Measurements from ENCODE around the gene PTCHD1. TPM values are rescaled to one million over a fixed set of nuclear protein-coding genes. Genes with fewer than 3 reads are reported as not detected.

Gene PTCHD1
- total and polyA plus RNA-seq, 4 donors = under 0.01 to 0.02 (median under 0.01) TPM; not detected in 1

DNA sequence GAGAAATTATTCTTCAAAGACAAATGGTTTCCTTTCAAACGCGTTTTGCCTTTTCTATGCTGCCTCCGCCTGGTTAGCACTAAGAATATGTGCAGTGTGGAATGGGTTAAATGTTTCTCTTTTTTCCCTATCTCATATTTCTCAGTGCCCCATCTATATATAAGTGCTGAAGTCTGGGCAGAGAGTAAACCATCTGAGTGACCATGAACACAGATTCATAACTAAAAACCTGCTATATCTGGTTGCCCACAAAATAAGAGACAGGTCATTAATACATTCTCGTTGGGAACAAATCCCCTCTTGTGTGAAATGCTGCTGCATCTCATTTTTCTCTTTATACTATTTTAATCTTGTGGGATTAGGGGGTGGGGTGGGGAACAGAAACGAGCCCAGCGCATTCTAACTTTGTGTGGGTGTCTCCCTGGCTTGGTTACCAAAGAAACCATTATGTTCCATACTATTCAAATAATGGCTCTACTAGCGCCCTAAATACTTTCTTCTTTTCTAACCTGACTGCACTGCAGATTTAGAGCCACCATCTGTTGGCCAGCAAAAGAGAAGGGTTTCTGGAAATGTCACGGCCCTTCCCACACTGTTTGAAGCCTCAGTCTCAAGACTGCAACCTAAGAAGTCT, 42.2 kb upstream of the PTCHD1 start:
- H3K9me3 ChIP-seq (ENCODE audit: control insufficient read depth in 4 of 4, low read length in 3 of 4) = no peaks in the 10 kb centered on the region
- WGBS = 79% methylated on average over 8 of the region's 8 CpGs
- no peak for DNase-seq (ENCODE audit: low spot score)
- no peaks in the 10 kb centered on the region for H3K36me3 ChIP-seq (ENCODE audit: control insufficient read depth in 4 of 4, insufficient read depth in 3 of 4, low read depth in 1 of 4, low read length in 3 of 4)
- H3K9ac ChIP-seq (ENCODE audit: low read depth in 1 of 2, low read length in 2 of 2) = no peak overlapping the region
- peaks cover 0 to 1% (median 0%) of the 10 kb centered on the region in 4 donors for H3K4me1 ChIP-seq (ENCODE audit: control insufficient read depth in 4 of 4, insufficient read depth in 4 of 4, low read length in 3 of 4)
- no peak overlapping the region for H3K27ac ChIP-seq (ENCODE audit: low read depth in 1 of 2, low read length in 2 of 2)
- H3K27me3 ChIP-seq (ENCODE audit: control insufficient read depth in 4 of 4, insufficient read depth in 4 of 4, low read length in 3 of 4) = no peaks in the 10 kb centered on the region
- H3K4me3 ChIP-seq (ENCODE audit: low read depth in 1 of 3, low read length in 3 of 3) = no peak overlapping the region
- TF ChIP-seq HNF4A (conservative IDR thresholded peaks at IDR 0.05) (no peak), HNF4G (IDR thresholded peaks at IDR 0.05) (no peak), NR2F2 (IDR thresholded peaks at IDR 0.05) (no peak), YY1 (IDR thresholded peaks at IDR 0.05) (no peak), GABPA (IDR thresholded peaks at IDR 0.05 in 1 of 2, conservative IDR thresholded peaks at IDR 0.05 in 1 of 2) (no peak), RAD21 (IDR thresholded peaks at IDR 0.05) (no peak)
- TF ChIP-seq, protein P1, sequence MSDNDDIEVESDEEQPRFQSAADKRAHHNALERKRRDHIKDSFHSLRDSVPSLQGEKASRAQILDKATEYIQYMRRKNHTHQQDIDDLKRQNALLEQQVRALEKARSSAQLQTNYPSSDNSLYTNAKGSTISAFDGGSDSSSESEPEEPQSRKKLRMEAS (IDR thresholded peaks at IDR 0.05) = no peak
- TF ChIP-seq, protein P2, sequence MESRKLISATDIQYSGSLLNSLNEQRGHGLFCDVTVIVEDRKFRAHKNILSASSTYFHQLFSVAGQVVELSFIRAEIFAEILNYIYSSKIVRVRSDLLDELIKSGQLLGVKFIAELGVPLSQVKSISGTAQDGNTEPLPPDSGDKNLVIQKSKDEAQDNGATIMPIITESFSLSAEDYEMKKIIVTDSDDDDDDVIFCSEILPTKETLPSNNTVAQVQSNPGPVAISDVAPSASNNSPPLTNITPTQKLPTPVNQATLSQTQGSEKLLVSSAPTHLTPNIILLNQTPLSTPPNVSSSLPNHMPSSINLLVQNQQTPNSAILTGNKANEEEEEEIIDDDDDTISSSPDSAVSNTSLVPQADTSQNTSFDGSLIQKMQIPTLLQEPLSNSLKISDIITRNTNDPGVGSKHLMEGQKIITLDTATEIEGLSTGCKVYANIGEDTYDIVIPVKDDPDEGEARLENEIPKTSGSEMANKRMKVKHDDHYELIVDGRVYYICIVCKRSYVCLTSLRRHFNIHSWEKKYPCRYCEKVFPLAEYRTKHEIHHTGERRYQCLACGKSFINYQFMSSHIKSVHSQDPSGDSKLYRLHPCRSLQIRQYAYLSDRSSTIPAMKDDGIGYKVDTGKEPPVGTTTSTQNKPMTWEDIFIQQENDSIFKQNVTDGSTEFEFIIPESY (IDR thresholded peaks at IDR 0.05) = no peak
- TF ChIP-seq, protein P3, sequence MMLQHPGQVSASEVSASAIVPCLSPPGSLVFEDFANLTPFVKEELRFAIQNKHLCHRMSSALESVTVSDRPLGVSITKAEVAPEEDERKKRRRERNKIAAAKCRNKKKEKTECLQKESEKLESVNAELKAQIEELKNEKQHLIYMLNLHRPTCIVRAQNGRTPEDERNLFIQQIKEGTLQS (IDR thresholded peaks at IDR 0.05) = no peak

DNA sequence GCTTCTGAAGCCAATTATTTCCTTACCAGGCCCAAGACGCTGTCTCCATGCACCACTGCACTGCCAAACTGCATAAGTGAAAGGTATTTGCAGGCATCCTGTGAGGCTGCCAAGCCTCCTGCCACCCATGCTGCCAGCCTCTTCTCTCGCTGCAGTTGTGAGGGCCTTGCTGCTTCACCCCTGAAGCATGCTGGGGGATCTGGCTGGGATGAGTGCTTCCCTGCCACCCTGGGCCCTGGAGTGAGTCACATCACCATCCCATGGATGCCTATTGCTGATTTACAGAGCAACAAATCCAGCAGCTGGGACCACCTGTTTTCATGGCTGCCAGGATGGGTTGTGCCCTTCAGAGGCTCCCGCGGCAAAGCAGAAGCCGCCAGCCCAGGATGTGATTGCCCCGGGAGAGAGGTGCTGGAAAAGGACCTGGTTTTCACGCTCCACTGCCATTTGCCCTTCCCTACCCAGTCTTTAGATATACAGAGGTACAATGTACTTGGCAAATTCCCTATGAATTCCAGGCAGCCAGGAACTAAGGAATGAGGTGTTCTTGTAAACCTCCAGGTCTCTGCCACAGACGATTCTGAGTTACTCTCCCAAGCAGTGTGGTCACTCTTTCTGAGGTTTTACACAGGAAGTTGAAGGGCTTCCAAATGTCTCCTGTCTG, 41.5 kb upstream of the PTCHD1 start:
- no peak for DNase-seq (ENCODE audit: low spot score)
- no peak overlapping the region for H3K27ac ChIP-seq (ENCODE audit: low read depth in 1 of 2, low read length in 2 of 2)
- H3K27me3 ChIP-seq (ENCODE audit: control insufficient read depth in 4 of 4, insufficient read depth in 4 of 4, low read length in 3 of 4) = no peaks in the 10 kb centered on the region
- no peak for TF ChIP-seq RXRA (IDR thresholded peaks at IDR 0.05)
- TF ChIP-seq, protein P2 (IDR thresholded peaks at IDR 0.05) = no peak
- no peak for TF ChIP-seq TAF1 (conservative IDR thresholded peaks at IDR 0.05)
- TF ChIP-seq, protein P3 (IDR thresholded peaks at IDR 0.05) = no peak
- TF ChIP-seq SP1 (IDR thresholded peaks at IDR 0.05) = no peak
- no peak for TF ChIP-seq EGR1 (IDR thresholded peaks at IDR 0.05; ENCODE audit: low read depth in 2 of 2)
- TF ChIP-seq, protein P4, sequence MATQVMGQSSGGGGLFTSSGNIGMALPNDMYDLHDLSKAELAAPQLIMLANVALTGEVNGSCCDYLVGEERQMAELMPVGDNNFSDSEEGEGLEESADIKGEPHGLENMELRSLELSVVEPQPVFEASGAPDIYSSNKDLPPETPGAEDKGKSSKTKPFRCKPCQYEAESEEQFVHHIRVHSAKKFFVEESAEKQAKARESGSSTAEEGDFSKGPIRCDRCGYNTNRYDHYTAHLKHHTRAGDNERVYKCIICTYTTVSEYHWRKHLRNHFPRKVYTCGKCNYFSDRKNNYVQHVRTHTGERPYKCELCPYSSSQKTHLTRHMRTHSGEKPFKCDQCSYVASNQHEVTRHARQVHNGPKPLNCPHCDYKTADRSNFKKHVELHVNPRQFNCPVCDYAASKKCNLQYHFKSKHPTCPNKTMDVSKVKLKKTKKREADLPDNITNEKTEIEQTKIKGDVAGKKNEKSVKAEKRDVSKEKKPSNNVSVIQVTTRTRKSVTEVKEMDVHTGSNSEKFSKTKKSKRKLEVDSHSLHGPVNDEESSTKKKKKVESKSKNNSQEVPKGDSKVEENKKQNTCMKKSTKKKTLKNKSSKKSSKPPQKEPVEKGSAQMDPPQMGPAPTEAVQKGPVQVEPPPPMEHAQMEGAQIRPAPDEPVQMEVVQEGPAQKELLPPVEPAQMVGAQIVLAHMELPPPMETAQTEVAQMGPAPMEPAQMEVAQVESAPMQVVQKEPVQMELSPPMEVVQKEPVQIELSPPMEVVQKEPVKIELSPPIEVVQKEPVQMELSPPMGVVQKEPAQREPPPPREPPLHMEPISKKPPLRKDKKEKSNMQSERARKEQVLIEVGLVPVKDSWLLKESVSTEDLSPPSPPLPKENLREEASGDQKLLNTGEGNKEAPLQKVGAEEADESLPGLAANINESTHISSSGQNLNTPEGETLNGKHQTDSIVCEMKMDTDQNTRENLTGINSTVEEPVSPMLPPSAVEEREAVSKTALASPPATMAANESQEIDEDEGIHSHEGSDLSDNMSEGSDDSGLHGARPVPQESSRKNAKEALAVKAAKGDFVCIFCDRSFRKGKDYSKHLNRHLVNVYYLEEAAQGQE (IDR thresholded peaks at IDR 0.05) = no peak
- no peak for TF ChIP-seq GABPA (IDR thresholded peaks at IDR 0.05 in 1 of 2, conservative IDR thresholded peaks at IDR 0.05 in 1 of 2)
- H3K36me3 ChIP-seq (ENCODE audit: control insufficient read depth in 4 of 4, insufficient read depth in 3 of 4, low read depth in 1 of 4, low read length in 3 of 4) = no peaks in the 10 kb centered on the region
- H3K9me3 ChIP-seq (ENCODE audit: control insufficient read depth in 4 of 4, low read length in 3 of 4) = no peaks in the 10 kb centered on the region
- no peak overlapping the region for H3K9ac ChIP-seq (ENCODE audit: low read depth in 1 of 2, low read length in 2 of 2)
- H3K4me1 ChIP-seq (ENCODE audit: control insufficient read depth in 4 of 4, insufficient read depth in 4 of 4, low read length in 3 of 4) = no peaks in the 10 kb centered on the region
- H3K4me3 ChIP-seq (ENCODE audit: low read depth in 1 of 3, low read length in 3 of 3) = no peak overlapping the region
- WGBS = 83% methylated on average over 8 of the region's 8 CpGs
